ENCODE measurements around the gene FGGY. TPM values are rescaled to one million over a fixed set of nuclear protein-coding genes. Genes with fewer than 3 reads are reported as not detected.
"Not testable (repeated sequence)": the region's sequence is repeated elsewhere in the genome, so short reads cannot be mapped to it uniquely, and the experiment has no call there.

FGGY gene
- total and polyA plus RNA-seq, 2 donors, result 15.6 to 25.3 TPM

GRCh38 chr1:59293849-59294248 lies 3.0 kb upstream of the FGGY start:
- peaks cover 0 to 2% of the 10 kb centered on the region in 2 donors for H3K4me1 ChIP-seq (ENCODE audit: control insufficient read depth in 2 of 2, insufficient read depth in 2 of 2, low read length in 2 of 2)
- no peak overlapping the region for H3K27ac ChIP-seq (ENCODE audit: low read depth in 1 of 2, low read length in 1 of 2)
- H3K27me3 ChIP-seq (ENCODE audit: control insufficient read depth in 2 of 2, insufficient read depth in 1 of 2, low read length in 1 of 2), result no peaks in the 10 kb centered on the region
- H3K36me3 ChIP-seq (ENCODE audit: control insufficient read depth in 2 of 2, insufficient read depth in 2 of 2, low read length in 1 of 2), result no peaks in the 10 kb centered on the region
- no peak for DNase-seq (ENCODE audit: low read depth in 6 of 9, low spot score in 9 of 9)
- WGBS, result 97% methylated on average over 12 of the region's 12 CpGs
- no peak overlapping the region for H3K4me3 ChIP-seq (ENCODE audit: low read length in 2 of 2)
- no peaks in the 10 kb centered on the region for H3K9me3 ChIP-seq (ENCODE audit: control insufficient read depth in 2 of 2, insufficient read depth in 1 of 2, low read length in 1 of 2)

- Histone ChIP-seq H3K4me1 (ENCODE audit: control insufficient read depth in 2 of 2, insufficient read depth in 2 of 2, low read length in 2 of 2) (peaks cover 0 to 2% of the 10 kb centered on the region in 2 donors), H3K27me3 (ENCODE audit: control insufficient read depth in 2 of 2, insufficient read depth in 1 of 2, low read length in 1 of 2) (no peaks in the 10 kb centered on the region), H3K9me3 (ENCODE audit: control insufficient read depth in 2 of 2, insufficient read depth in 1 of 2, low read length in 1 of 2) (no peaks in the 10 kb centered on the region), H3K36me3 (ENCODE audit: control insufficient read depth in 2 of 2, insufficient read depth in 2 of 2, low read length in 1 of 2) (no peaks in the 10 kb centered on the region), H3K4me3 (ENCODE audit: low read length in 2 of 2) (no peak overlapping the region), H3K27ac (ENCODE audit: low read depth in 1 of 2, low read length in 1 of 2) (no peak overlapping the region)
- DNase-seq (ENCODE audit: low read depth in 6 of 9, low spot score in 9 of 9), result no peak
- 97% methylated on average over 4 of the region's 4 CpGs for WGBS
Observed at GRCh38 chr1:59294423-59294822, 2.5 kb upstream of the FGGY start.

GRCh38 chr1:59295618-59296017 lies 1.3 kb upstream of the FGGY start:
- H3K27me3 ChIP-seq (ENCODE audit: control insufficient read depth in 2 of 2, insufficient read depth in 1 of 2, low read length in 1 of 2), result no peaks in the 10 kb centered on the region
- no peak overlapping the region for H3K27ac ChIP-seq (ENCODE audit: low read depth in 1 of 2, low read length in 1 of 2)
- H3K9me3 ChIP-seq (ENCODE audit: control insufficient read depth in 2 of 2, insufficient read depth in 1 of 2, low read length in 1 of 2), result no peaks in the 10 kb centered on the region
- H3K4me1 ChIP-seq (ENCODE audit: control insufficient read depth in 2 of 2, insufficient read depth in 2 of 2, low read length in 2 of 2), result peaks cover 0 to 2% of the 10 kb centered on the region in 2 donors
- H3K4me3 ChIP-seq (ENCODE audit: low read length in 2 of 2), result no peak overlapping the region
- no peaks in the 10 kb centered on the region for H3K36me3 ChIP-seq (ENCODE audit: control insufficient read depth in 2 of 2, insufficient read depth in 2 of 2, low read length in 1 of 2)
- DNase-seq (ENCODE audit: low read depth in 6 of 9, low spot score in 9 of 9), result no peak
- 76% methylated on average over 4 of the region's 4 CpGs for WGBS

- H3K36me3 ChIP-seq (ENCODE audit: control insufficient read depth in 2 of 2, insufficient read depth in 2 of 2, low read length in 1 of 2), result no peaks in the 10 kb centered on the region
- no peak for DNase-seq (ENCODE audit: low read depth in 6 of 9, low spot score in 9 of 9)
- no peak overlapping the region for H3K4me3 ChIP-seq (ENCODE audit: low read length in 2 of 2)
- H3K4me1 ChIP-seq (ENCODE audit: control insufficient read depth in 2 of 2, insufficient read depth in 2 of 2, low read length in 2 of 2), result peaks cover 0 to 2% of the 10 kb centered on the region in 2 donors
- no peaks in the 10 kb centered on the region for H3K27me3 ChIP-seq (ENCODE audit: control insufficient read depth in 2 of 2, insufficient read depth in 1 of 2, low read length in 1 of 2)
- no peak overlapping the region for H3K27ac ChIP-seq (ENCODE audit: low read depth in 1 of 2, low read length in 1 of 2)
- no peaks in the 10 kb centered on the region for H3K9me3 ChIP-seq (ENCODE audit: control insufficient read depth in 2 of 2, insufficient read depth in 1 of 2, low read length in 1 of 2)
- 92% methylated on average over 2 of the region's 2 CpGs for WGBS
Observed at GRCh38 chr1:59298026-59298583, 1.2 kb downstream of the FGGY start.

- Histone ChIP-seq H3K4me3 (ENCODE audit: low read length in 2 of 2) (no peak overlapping the region), H3K36me3 (ENCODE audit: control insufficient read depth in 2 of 2, insufficient read depth in 2 of 2, low read length in 1 of 2) (no peaks in the 10 kb centered on the region), H3K27ac (ENCODE audit: low read depth in 1 of 2, low read length in 1 of 2) (no peak overlapping the region), H3K4me1 (ENCODE audit: control insufficient read depth in 2 of 2, insufficient read depth in 2 of 2, low read length in 2 of 2) (peaks cover 0 to 2% of the 10 kb centered on the region in 2 donors), H3K27me3 (ENCODE audit: control insufficient read depth in 2 of 2, insufficient read depth in 1 of 2, low read length in 1 of 2) (no peaks in the 10 kb centered on the region), H3K9me3 (ENCODE audit: control insufficient read depth in 2 of 2, insufficient read depth in 1 of 2, low read length in 1 of 2) (no peaks in the 10 kb centered on the region)
- no peak for DNase-seq (ENCODE audit: low read depth in 6 of 9, low spot score in 9 of 9)
- 97% methylated on average over 6 of the region's 6 CpGs for WGBS
Observed at GRCh38 chr1:59298710-59299346, 1.9 kb downstream of the FGGY start.

- H3K4me3 ChIP-seq (ENCODE audit: low read length in 2 of 2); H3K4me1 ChIP-seq (ENCODE audit: control insufficient read depth in 2 of 2, insufficient read depth in 2 of 2, low read length in 2 of 2); H3K36me3 ChIP-seq (ENCODE audit: control insufficient read depth in 2 of 2, insufficient read depth in 2 of 2, low read length in 1 of 2); H3K27me3 ChIP-seq (ENCODE audit: control insufficient read depth in 2 of 2, insufficient read depth in 1 of 2, low read length in 1 of 2); H3K9me3 ChIP-seq (ENCODE audit: control insufficient read depth in 2 of 2, insufficient read depth in 1 of 2, low read length in 1 of 2); H3K27ac ChIP-seq (ENCODE audit: low read depth in 1 of 2, low read length in 1 of 2); DNase-seq (ENCODE audit: low read depth in 6 of 9, low spot score in 9 of 9): not testable (repeated sequence)
- 98% methylated on average over 11 of the region's 11 CpGs for WGBS
Observed at GRCh38 chr1:59299670-59300069, 2.8 kb downstream of the FGGY start.

GRCh38 chr1:59302297-59302696 lies 5.4 kb downstream of the FGGY start:
- no peaks in the 10 kb centered on the region for H3K9me3 ChIP-seq (ENCODE audit: control insufficient read depth in 2 of 2, insufficient read depth in 1 of 2, low read length in 1 of 2)
- 99% methylated on average over 1 of the region's 1 CpG for WGBS

GRCh38 chr1:59302871-59303270 lies 6.0 kb downstream of the FGGY start:
- Histone ChIP-seq H3K36me3 (ENCODE audit: control insufficient read depth in 2 of 2, insufficient read depth in 2 of 2, low read length in 1 of 2) (no peaks in the 10 kb centered on the region), H3K27me3 (ENCODE audit: control insufficient read depth in 2 of 2, insufficient read depth in 1 of 2, low read length in 1 of 2) (no peaks in the 10 kb centered on the region), H3K9me3 (ENCODE audit: control insufficient read depth in 2 of 2, insufficient read depth in 1 of 2, low read length in 1 of 2) (no peaks in the 10 kb centered on the region), H3K27ac (ENCODE audit: low read depth in 1 of 2, low read length in 1 of 2) (no peak overlapping the region), H3K4me3 (ENCODE audit: low read length in 2 of 2) (no peak overlapping the region), H3K4me1 (ENCODE audit: control insufficient read depth in 2 of 2, insufficient read depth in 2 of 2, low read length in 2 of 2) (peaks cover 0 to 2% of the 10 kb centered on the region in 2 donors)
- no peak for DNase-seq (ENCODE audit: low read depth in 6 of 9, low spot score in 9 of 9)
- WGBS, result 94% methylated on average over 2 of the region's 2 CpGs

More at GRCh38 chr1:59302297-59302696, 5.4 kb downstream of the FGGY start:
- no peak for DNase-seq (ENCODE audit: low read depth in 6 of 9, low spot score in 9 of 9)
- no peaks in the 10 kb centered on the region for H3K36me3 ChIP-seq (ENCODE audit: control insufficient read depth in 2 of 2, insufficient read depth in 2 of 2, low read length in 1 of 2)
- no peaks in the 10 kb centered on the region for H3K27me3 ChIP-seq (ENCODE audit: control insufficient read depth in 2 of 2, insufficient read depth in 1 of 2, low read length in 1 of 2)
- no peak overlapping the region for H3K27ac ChIP-seq (ENCODE audit: low read depth in 1 of 2, low read length in 1 of 2)
- H3K4me1 ChIP-seq (ENCODE audit: control insufficient read depth in 2 of 2, insufficient read depth in 2 of 2, low read length in 2 of 2), result peaks cover 0 to 2% of the 10 kb centered on the region in 2 donors
- H3K4me3 ChIP-seq (ENCODE audit: low read length in 2 of 2), result no peak overlapping the region

GRCh38 chr1:59305188-59305587 lies 8.3 kb downstream of the FGGY start:
- H3K27me3 ChIP-seq (ENCODE audit: control insufficient read depth in 2 of 2, insufficient read depth in 1 of 2, low read length in 1 of 2), result no peaks in the 10 kb centered on the region
- H3K27ac ChIP-seq (ENCODE audit: low read depth in 1 of 2, low read length in 1 of 2), result no peak overlapping the region
- no peak overlapping the region for H3K4me3 ChIP-seq (ENCODE audit: low read length in 2 of 2)
- no peak for DNase-seq (ENCODE audit: low read depth in 6 of 9, low spot score in 9 of 9)
- no peaks in the 10 kb centered on the region for H3K4me1 ChIP-seq (ENCODE audit: control insufficient read depth in 2 of 2, insufficient read depth in 2 of 2, low read length in 2 of 2)
- no peaks in the 10 kb centered on the region for H3K9me3 ChIP-seq (ENCODE audit: control insufficient read depth in 2 of 2, insufficient read depth in 1 of 2, low read length in 1 of 2)
- H3K36me3 ChIP-seq (ENCODE audit: control insufficient read depth in 2 of 2, insufficient read depth in 2 of 2, low read length in 1 of 2), result no peaks in the 10 kb centered on the region
